H9 (cell line): Measurements from ENCODE around the gene MOCS2. TPM values are rescaled to one million over a fixed set of nuclear protein-coding genes. Genes with fewer than 3 reads are reported as not detected.

Experiments used
- DNase-seq: peaks from one replicate; pipeline ENCODE4 v3.0.0-alpha.2; 2017
- H2AFZ ChIP-seq: one replicate; pipeline ENCODE4 v1.6.1; 2013; ENCODE audit warnings: mild to moderate bottlenecking, low read length, control low read depth, moderate library complexity
- H2AK5ac ChIP-seq: 2 replicates; pipeline ENCODE4 v1.6.1; 2013; ENCODE audit warnings: low read length, control low read depth, mixed read lengths; ENCODE audit not compliant: insufficient read length
- H2BK120ac ChIP-seq: one replicate; pipeline ENCODE4 v1.6.1; 2013; ENCODE audit warnings: low read depth, mild to moderate bottlenecking, low read length, control low read depth, inconsistent platforms; ENCODE audit not compliant: poor library complexity, severe bottlenecking
- H2BK12ac ChIP-seq: 2 replicates; pipeline ENCODE4 v1.6.1; 2013; ENCODE audit warnings: low read length, control low read depth, mixed read lengths, low read depth; ENCODE audit not compliant: insufficient read length
- H2BK15ac ChIP-seq: 2 replicates; pipeline ENCODE4 v1.6.1; 2013; ENCODE audit warnings: low read depth, low read length, control low read depth
- H2BK20ac ChIP-seq: one replicate; pipeline ENCODE4 v1.6.1; 2013; ENCODE audit warnings: low read depth, mild to moderate bottlenecking, low read length, control low read depth, inconsistent platforms; ENCODE audit not compliant: poor library complexity, severe bottlenecking
- H2BK5ac ChIP-seq: 2 replicates; pipeline ENCODE4 v1.6.1; 2013; ENCODE audit warnings: low read length, control low read depth, mixed read lengths; ENCODE audit not compliant: insufficient read length
- H3K14ac ChIP-seq: 2 replicates; pipeline ENCODE4 v1.6.1; 2013; ENCODE audit warnings: low read length, control low read depth; ENCODE audit not compliant: insufficient read depth
- H3K18ac ChIP-seq: 2 replicates; pipeline ENCODE4 v1.6.1; 2013; ENCODE audit warnings: low read depth, mild to moderate bottlenecking, mixed read lengths, low read length, control low read depth; ENCODE audit not compliant: insufficient read length
- H3K23ac ChIP-seq: 2 replicates; pipeline ENCODE4 v1.6.1; 2013; ENCODE audit warnings: low read length, control low read depth, mixed read lengths, low read depth; ENCODE audit not compliant: insufficient read length
- H3K23me2 ChIP-seq: 2 replicates; pipeline ENCODE4 v1.6.1; 2013; ENCODE audit warnings: low read depth, mild to moderate bottlenecking, mixed read lengths, low read length, control low read depth; ENCODE audit not compliant: insufficient read length, poor library complexity, severe bottlenecking
- H3K27ac ChIP-seq: 2 replicates; pipeline ENCODE4 v1.5.1; 2013; ENCODE audit warnings: low read length, control low read depth, mixed read lengths, low read depth; ENCODE audit not compliant: insufficient read length
- H3K27me3 ChIP-seq: 2 replicates; pipeline ENCODE4 v1.6.1; 2013; ENCODE audit warnings: low read length, control low read depth, inconsistent platforms; ENCODE audit not compliant: insufficient read depth
- H3K4ac ChIP-seq: 2 replicates; pipeline ENCODE4 v1.6.1; 2013; ENCODE audit warnings: low read depth, mild to moderate bottlenecking, control low read depth, inconsistent platforms, low read length, moderate library complexity
- H3K4me1 ChIP-seq: 2 replicates; pipeline ENCODE4 v1.6.1; 2013; ENCODE audit warnings: low read length, control low read depth, inconsistent platforms; ENCODE audit not compliant: insufficient read depth
- H3K4me2 ChIP-seq: 2 replicates; pipeline ENCODE4 v1.6.1; 2013; ENCODE audit warnings: low read length, control low read depth, mixed read lengths; ENCODE audit not compliant: insufficient read length, insufficient read depth
- H3K56ac ChIP-seq: 2 replicates; pipeline ENCODE4 v1.6.1; 2013; ENCODE audit warnings: low read depth, mild to moderate bottlenecking, mixed read lengths, low read length, control low read depth; ENCODE audit not compliant: insufficient read length
- H3K79me1 ChIP-seq: 2 replicates; pipeline ENCODE4 v1.6.1; 2013; ENCODE audit warnings: low read depth, mild to moderate bottlenecking, moderate library complexity, low read length, control low read depth, inconsistent platforms; ENCODE audit not compliant: insufficient read depth, poor library complexity, severe bottlenecking
- H3K79me2 ChIP-seq: 2 replicates; pipeline ENCODE4 v1.6.1; 2013; ENCODE audit warnings: low read length, control low read depth, inconsistent platforms; ENCODE audit not compliant: insufficient read depth
- H3K9ac ChIP-seq: 2 replicates; pipeline ENCODE4 v1.6.1; 2013; ENCODE audit warnings: low read length, control low read depth, mixed read lengths; ENCODE audit not compliant: insufficient read length; ENCODE audit errors: extremely low read depth
- H3K9me3 ChIP-seq: one replicate; pipeline ENCODE4 v1.6.1; 2013; ENCODE audit warnings: low read depth, low read length, inconsistent platforms; ENCODE audit not compliant: control insufficient read depth
- H3T11ph ChIP-seq: one replicate; pipeline ENCODE4 v1.6.1; 2013; ENCODE audit warnings: mild to moderate bottlenecking, low read length, control low read depth, inconsistent platforms
- H4K20me1 ChIP-seq: one replicate; pipeline ENCODE4 v1.6.1; 2013; ENCODE audit not compliant: control insufficient read depth, insufficient read length, insufficient read depth
- H4K5ac ChIP-seq: 2 replicates; pipeline ENCODE4 v1.6.1; 2013; ENCODE audit warnings: low read depth, mild to moderate bottlenecking, mixed read lengths, low read length, control low read depth; ENCODE audit not compliant: insufficient read length
- H4K8ac ChIP-seq: replicated peaks from 2 replicates; pipeline ENCODE4 v1.6.1; 2013; ENCODE audit warnings: low read length, control low read depth, mixed read lengths, low read depth; ENCODE audit not compliant: insufficient read length
- H4K91ac ChIP-seq: 2 replicates; pipeline ENCODE4 v1.6.1; 2013; ENCODE audit warnings: low read depth, mild to moderate bottlenecking, moderate library complexity, mixed read lengths, low read length, control low read depth; ENCODE audit not compliant: insufficient read length
- H3K27ac Mint-ChIP-seq, 3 experiments: 2 replicates in 2 of 3; 3 replicates in 1 of 3; pipeline ENCODE4 v1.8.0; 2020 to 2021; ENCODE audit warnings: mixed read lengths in 3 of 3, mild to moderate bottlenecking in 1 of 3, moderate library complexity in 1 of 3
- H3K27me3 Mint-ChIP-seq: 2 replicates; pipeline ENCODE4 v1.8.0; 2021; ENCODE audit warnings: low read depth, mild to moderate bottlenecking, moderate library complexity, mixed read lengths
- H3K36me3 Mint-ChIP-seq, 3 experiments: 2 replicates in 2 of 3; 3 replicates in 1 of 3; pipeline ENCODE4 v1.8.0; 2020 to 2021; ENCODE audit warnings: low read depth in 3 of 3, mixed read lengths in 3 of 3; ENCODE audit not compliant: insufficient read depth in 1 of 3
- H3K4me1 Mint-ChIP-seq, 2 experiments: 2 replicates each; pipeline ENCODE4 v1.8.0; 2020; ENCODE audit warnings: mixed read lengths in 2 of 2
- H3K4me3 Mint-ChIP-seq, 2 experiments: 2 replicates in 1 of 2; 3 replicates in 1 of 2; pipeline ENCODE4 v1.8.0; 2020 to 2021; ENCODE audit warnings: mild to moderate bottlenecking in 2 of 2, mixed read lengths in 2 of 2, moderate library complexity in 1 of 2
- H3K9me3 Mint-ChIP-seq, 2 experiments: 2 replicates in 1 of 2; 3 replicates in 1 of 2; pipeline ENCODE4 v1.8.0; 2020; ENCODE audit warnings: mild to moderate bottlenecking in 2 of 2, mixed read lengths in 2 of 2, moderate library complexity in 1 of 2
- CTCF ChIP-seq: fragments of 200-600 bp; sonication (generic); conservative IDR thresholded peaks from 3 replicates; pipeline ENCODE4 v1.8.0; 2021; ENCODE audit warnings: antibody characterized with exemption, mild to moderate bottlenecking
- WGBS: extraction: QIAGEN DNeasy Blood & Tissue Kit; methylation state at CpG from one replicate; pipeline ENCODE4 v1.1.7; 2013; ENCODE audit warnings: missing lambda C conversion rate, low lambda C conversion rate, mixed read lengths; ENCODE audit not compliant: insufficient read length; ENCODE audit errors: extremely low coverage; 5-methylcytosine and 5-hydroxymethylcytosine counted together
- total RNA-seq: library from RNA; stranded (reverse); gene quantifications from 2 replicates; pipeline ENCODE4 v1.2.1, GENCODE V29; 2021

The MOCS2 gene
- total RNA-seq, 1 experiment from 2014 or later, result 24.8 TPM

- no peak overlapping the region for H3K4ac ChIP-seq
- no peak overlapping the region for H3K27ac Mint-ChIP-seq
- no peaks in the 10 kb centered on the region for H3K9me3 Mint-ChIP-seq
- no peaks in the 10 kb centered on the region for H3K27me3 Mint-ChIP-seq
- no peak overlapping the region for H3K18ac ChIP-seq
- H4K8ac ChIP-seq, result no peak overlapping the region
- H3K56ac ChIP-seq, result no peak overlapping the region
- H3K23ac ChIP-seq, result no peak overlapping the region
- no peak overlapping the region for H3K9ac ChIP-seq
- no peak overlapping the region for H3K4me2 ChIP-seq
- H4K20me1 ChIP-seq, result no peaks in the 10 kb centered on the region
- no peak overlapping the region for H3K27ac ChIP-seq
- no peak overlapping the region for H2BK5ac ChIP-seq
- no peak overlapping the region for H4K91ac ChIP-seq
- H3K4me1 Mint-ChIP-seq, result no peaks in the 10 kb centered on the region
- no peak overlapping the region for H4K5ac ChIP-seq
- no CpG with 5 or more reads among the region's 1 CpG for WGBS
- H2BK12ac ChIP-seq, result no peak overlapping the region
- no peaks in the 10 kb centered on the region for H3K79me2 ChIP-seq
- no peaks in the 10 kb centered on the region for H3K9me3 ChIP-seq
- no peak overlapping the region for H3K14ac ChIP-seq
- no peak overlapping the region for H3T11ph ChIP-seq
- H3K23me2 ChIP-seq, result no peaks in the 10 kb centered on the region
- DNase-seq, result no peak
- H3K4me3 Mint-ChIP-seq, result no peak overlapping the region
- no peak for TF ChIP-seq CTCF
- H2BK15ac ChIP-seq, result no peak overlapping the region
- H3K36me3 Mint-ChIP-seq, result peaks cover 0 to 2% (median 0%) of the 10 kb centered on the region in 3 experiments; a peak in 2 of 7 replicates
- H3K4me1 ChIP-seq, result no peaks in the 10 kb centered on the region
- H2BK20ac ChIP-seq, result no peak overlapping the region
- H3K79me1 ChIP-seq, result no peaks in the 10 kb centered on the region
- no peak overlapping the region for H2BK120ac ChIP-seq
- no peak overlapping the region for H2AFZ ChIP-seq
- H3K27me3 ChIP-seq, result no peaks in the 10 kb centered on the region
- no peak overlapping the region for H2AK5ac ChIP-seq
Measured at GRCh38 chr5:53067641-53068040, 41.9 kb downstream of the MOCS2 start.
